Mesothelial cell of epicardium (in vitro differentiated cells): ENCODE data around the gene EAPP. TPM values are rescaled to one million over a fixed set of nuclear protein-coding genes. Genes with fewer than 3 reads are reported as not detected.
A peak's percentile ranks its signal among the peaks of the same experiment; 100 is the strongest.

Source experiments
- DNase-seq, 2 experiments: peaks; one replicate each; pipeline ENCODE4 v3.0.0; 2021; ENCODE audit warnings: low spot score in 2 of 2; ENCODE audit not compliant: unreplicated experiment in 2 of 2
- H3K27ac Mint-ChIP-seq: 2 replicates; pipeline ENCODE4 v1.8.0; 2021; ENCODE audit warnings: mixed read lengths
- H3K27me3 Mint-ChIP-seq: 2 replicates; pipeline ENCODE4 v1.8.0; 2021; ENCODE audit warnings: low read depth, mixed read lengths
- H3K36me3 Mint-ChIP-seq: 2 replicates; pipeline ENCODE4 v1.8.0; 2021; ENCODE audit warnings: mixed read lengths
- H3K4me1 Mint-ChIP-seq: 2 replicates; pipeline ENCODE4 v1.8.0; 2021; ENCODE audit warnings: mixed read lengths
- H3K4me3 Mint-ChIP-seq: 2 replicates; pipeline ENCODE4 v1.8.0; 2021; ENCODE audit warnings: mild to moderate bottlenecking, moderate library complexity, mixed read lengths
- H3K9me3 Mint-ChIP-seq: 2 replicates; pipeline ENCODE4 v1.8.0; 2021; ENCODE audit warnings: mixed read lengths
- CTCF ChIP-seq: fragments of 200-600 bp; sonication (generic); IDR thresholded peaks from one replicate; pipeline ENCODE4 v1.5.0; 2021; ENCODE audit warnings: antibody characterized with exemption; ENCODE audit not compliant: unreplicated experiment
- total RNA-seq: library from RNA; stranded (reverse); gene quantifications from 3 replicates; pipeline ENCODE4 v1.2.1, GENCODE V29; 2021

EAPP gene
- 41.4 to 48.4 TPM (median 43.8 TPM) in 3 replicates for total RNA-seq

- no peaks in the 10 kb centered on the region for H3K27me3 Mint-ChIP-seq
- peaks cover 30% of the 10 kb centered on the region for H3K4me1 Mint-ChIP-seq
- H3K36me3 Mint-ChIP-seq: peaks cover 2% of the 10 kb centered on the region
- DNase-seq: peak; percentile 91 to 92
- no peak for TF ChIP-seq CTCF
- no peaks in the 10 kb centered on the region for H3K9me3 Mint-ChIP-seq
- H3K4me3 Mint-ChIP-seq: peak within 1 kb of the TSS; percentile 96
- H3K27ac Mint-ChIP-seq: peak within 1 kb of the TSS; percentile 99
These were observed at the start of gene EAPP for GRCh38 chr14:34539407-34540180. EAPP (minus strand) TSS chr14:34539701; CDS start chr14:34539628, 73 bp downstream.

GRCh38 chr14:34583525-34583924, 44.0 kb upstream of the EAPP start:
- Mint-ChIP-seq H3K36me3 (peaks cover 32% of the 10 kb centered on the region), H3K4me3 (no peak overlapping the region), H3K27ac (no peak overlapping the region), H3K9me3 (no peaks in the 10 kb centered on the region), H3K4me1 (no peaks in the 10 kb centered on the region), H3K27me3 (no peaks in the 10 kb centered on the region)
- TF ChIP-seq CTCF: no peak
- DNase-seq: no peak

GRCh38 chr14:34582117-34582680, 42.7 kb upstream of the EAPP start:
- H3K4me3 Mint-ChIP-seq: no peak overlapping the region
- H3K27ac Mint-ChIP-seq: no peak overlapping the region
- H3K27me3 Mint-ChIP-seq: no peaks in the 10 kb centered on the region
- H3K4me1 Mint-ChIP-seq: no peaks in the 10 kb centered on the region
- no peak for TF ChIP-seq CTCF
- no peaks in the 10 kb centered on the region for H3K9me3 Mint-ChIP-seq
- DNase-seq: no peak
- peaks cover 32% of the 10 kb centered on the region for H3K36me3 Mint-ChIP-seq

GRCh38 chr14:34580381-34580780, 40.9 kb upstream of the EAPP start:
- H3K4me3 Mint-ChIP-seq: no peak overlapping the region
- no peaks in the 10 kb centered on the region for H3K27me3 Mint-ChIP-seq
- peaks cover 32% of the 10 kb centered on the region for H3K36me3 Mint-ChIP-seq
- no peak for DNase-seq
- no peaks in the 10 kb centered on the region for H3K9me3 Mint-ChIP-seq
- H3K4me1 Mint-ChIP-seq: no peaks in the 10 kb centered on the region
- no peak overlapping the region for H3K27ac Mint-ChIP-seq
- no peak for TF ChIP-seq CTCF

GRCh38 chr14:34571771-34572170, 32.3 kb upstream of the EAPP start:
- H3K36me3 Mint-ChIP-seq: peaks cover 38% of the 10 kb centered on the region
- DNase-seq: no peak
- no peaks in the 10 kb centered on the region for H3K9me3 Mint-ChIP-seq
- no peaks in the 10 kb centered on the region for H3K27me3 Mint-ChIP-seq
- H3K4me3 Mint-ChIP-seq: no peak overlapping the region
- no peaks in the 10 kb centered on the region for H3K4me1 Mint-ChIP-seq
- TF ChIP-seq CTCF: no peak
- no peak overlapping the region for H3K27ac Mint-ChIP-seq
